ENCODE results near the gene ZNF185. TPM values are rescaled to one million over a fixed set of nuclear protein-coding genes. Genes with fewer than 3 reads are reported as not detected.

The ZNF185 gene
- total and polyA plus RNA-seq, 9 donors: 3.5 to 28.7 (median 10.0) TPM

- H3K4me3 ChIP-seq: no peak overlapping the region
- H3K9me3 ChIP-seq: no peaks in the 10 kb centered on the region
- H3K4me1 ChIP-seq (ENCODE audit: insufficient read depth): no peaks in the 10 kb centered on the region
- intact Hi-C loops (cut with DNase I): no loop called here
- no peaks in the 10 kb centered on the region for H3K36me3 ChIP-seq
- H3K27ac ChIP-seq: no peak overlapping the region
- no peak for TF ChIP-seq EP300 (IDR thresholded peaks at IDR 0.05)
- no peak for TF ChIP-seq POLR2A (IDR thresholded peaks at IDR 0.05)
- no peak for TF ChIP-seq CTCF (IDR thresholded peaks at IDR 0.05)
- DNase-seq: no peak
- 67 to 72% (median 70%) methylated on average over 16 of the region's 16 CpGs for WGBS, 3 donors
- no peaks in the 10 kb centered on the region for H3K27me3 ChIP-seq
Measured at GRCh38 chrX:152878976-152879755, 18.7 kb upstream of the ZNF185 start.

- no peaks in the 10 kb centered on the region for H3K4me1 ChIP-seq (ENCODE audit: insufficient read depth)
- no peak overlapping the region for H3K27ac ChIP-seq
- no peak for DNase-seq
- H3K4me3 ChIP-seq: no peak overlapping the region
- WGBS, 3 donors: 73 to 78% (median 74%) methylated on average over 2 of the region's 2 CpGs
- intact Hi-C loops (cut with DNase I): no loop called here
- no peaks in the 10 kb centered on the region for H3K27me3 ChIP-seq
- TF ChIP-seq POLR2A (IDR thresholded peaks at IDR 0.05): no peak
- TF ChIP-seq CTCF (IDR thresholded peaks at IDR 0.05): no peak
- no peak for TF ChIP-seq EP300 (IDR thresholded peaks at IDR 0.05)
- no peaks in the 10 kb centered on the region for H3K36me3 ChIP-seq
- no peaks in the 10 kb centered on the region for H3K9me3 ChIP-seq
Measured at GRCh38 chrX:152881289-152881688, 16.6 kb upstream of the ZNF185 start.

GRCh38 chrX:152884171-152884570, 13.7 kb upstream of the ZNF185 start:
- 35 to 62% (median 51%) methylated on average over 6 of the region's 6 CpGs for WGBS, 3 donors

GRCh38 chrX:152886716-152887115, 11.2 kb upstream of the ZNF185 start:
- DNase-seq: peak in 1 of 5 donors; percentile 15
- Histone ChIP-seq H3K4me3 (no peak overlapping the region), H3K36me3 (no peaks in the 10 kb centered on the region), H3K27ac (no peak overlapping the region), H3K4me1 (ENCODE audit: insufficient read depth) (no peaks in the 10 kb centered on the region), H3K27me3 (no peaks in the 10 kb centered on the region), H3K9me3 (no peaks in the 10 kb centered on the region)
- 29 to 62% (median 39%) methylated on average over 3 of the region's 3 CpGs for WGBS, 3 donors
- TF ChIP-seq EP300 (IDR thresholded peaks at IDR 0.05) (no peak), POLR2A (IDR thresholded peaks at IDR 0.05) (no peak), CTCF (IDR thresholded peaks at IDR 0.05) (no peak)
- intact Hi-C loops (cut with DNase I): no loop called here

More at GRCh38 chrX:152884171-152884570, 13.7 kb upstream of the ZNF185 start:
- Histone ChIP-seq H3K4me3 (no peak overlapping the region), H3K36me3 (no peaks in the 10 kb centered on the region), H3K27me3 (no peaks in the 10 kb centered on the region), H3K4me1 (ENCODE audit: insufficient read depth) (no peaks in the 10 kb centered on the region), H3K9me3 (no peaks in the 10 kb centered on the region), H3K27ac (no peak overlapping the region)
- intact Hi-C loops (cut with DNase I): no loop called here
- no peak for TF ChIP-seq EP300 (IDR thresholded peaks at IDR 0.05)
- no peak for TF ChIP-seq CTCF (IDR thresholded peaks at IDR 0.05)
- no peak for TF ChIP-seq POLR2A (IDR thresholded peaks at IDR 0.05)
- DNase-seq: no peak
